ENCODE measurements around the gene ARHGAP1. TPM values are rescaled to one million over a fixed set of nuclear protein-coding genes. Genes with fewer than 3 reads are reported as not detected.

ARHGAP1 gene
- total RNA-seq, 1 experiment from 2014 or later, result 43.5 TPM

- Histone ChIP-seq H3K9me3 (ENCODE audit: control insufficient read depth, insufficient read depth, low read depth, low read length) (no peaks in the 10 kb centered on the region), H3K27ac (ENCODE audit: low read length) (no peak overlapping the region), H3K4me3 (ENCODE audit: low read depth in 2 of 2, low read length in 2 of 2) (no peak overlapping the region), H3K4me1 (ENCODE audit: control insufficient read depth, insufficient read depth, low read length) (peaks cover 8% of the 10 kb centered on the region; the same call in 1 of the 2 replicates), H3K36me3 (ENCODE audit: control insufficient read depth, insufficient read depth, low read length) (peaks cover 5% of the 10 kb centered on the region), H3K27me3 (ENCODE audit: control insufficient read depth, insufficient read depth, low read length) (no peaks in the 10 kb centered on the region)
- DNase-seq (ENCODE audit: low read depth, low spot score), result no peak
- no peak for ATAC-seq
- no TSS peak for BruUV-seq (replicated peaks)
- POLR2A ChIA-PET, result interaction anchor here (0.6 kb wide), 1 partner anchor 116 kb away, joined by 3 read pairs; no protein-coding TSS in a partner anchor
- TF ChIP-seq CTCF (IDR thresholded peaks at IDR 0.05), result no peak
- TF ChIP-seq REST (IDR thresholded peaks at IDR 0.05; ENCODE audit: insufficient read depth in 1 of 2, low read depth in 2 of 2, low read length in 1 of 2), result no peak
- no peak for TF ChIP-seq POLR2AphosphoS5 (IDR thresholded peaks at IDR 0.05; ENCODE audit: low read depth, low read length)
- TF ChIP-seq SIN3A (IDR thresholded peaks at IDR 0.05; ENCODE audit: borderline replicate concordance, insufficient read depth, low read depth, low read length), result no peak
- TF ChIP-seq TCF7L2 (IDR thresholded peaks at IDR 0.05; ENCODE audit: low read depth, low read length), result no peak
- intact Hi-C loops (cut with micrococcal nuclease; ENCODE audit: unreplicated experiment), result no loop called here
- CTCF ChIA-PET, result no interaction called here
- in situ Hi-C loops (cut with HindIII; ENCODE audit: low pct_unique_long_range_greater_than_20kb, low sequenced_read_pairs), result no loop called here
Measured at GRCh38 chr11:46706886-46707285, 6.5 kb upstream of the ARHGAP1 start.

- peaks cover 10% of the 10 kb centered on the region for H3K36me3 ChIP-seq (ENCODE audit: control insufficient read depth, insufficient read depth, low read length)
- no peak overlapping the region for H3K4me3 ChIP-seq (ENCODE audit: low read depth in 2 of 2, low read length in 2 of 2)
- in situ Hi-C loops (cut with HindIII; ENCODE audit: low pct_unique_long_range_greater_than_20kb, low sequenced_read_pairs) (no loop called here), intact Hi-C loops (cut with micrococcal nuclease; ENCODE audit: unreplicated experiment) (no loop called here)
- no peak for TF ChIP-seq SIN3A (IDR thresholded peaks at IDR 0.05; ENCODE audit: borderline replicate concordance, insufficient read depth, low read depth, low read length)
- TF ChIP-seq TCF7L2 (IDR thresholded peaks at IDR 0.05; ENCODE audit: low read depth, low read length), result no peak
- TF ChIP-seq POLR2AphosphoS5 (IDR thresholded peaks at IDR 0.05; ENCODE audit: low read depth, low read length), result no peak
- no peaks in the 10 kb centered on the region for H3K9me3 ChIP-seq (ENCODE audit: control insufficient read depth, insufficient read depth, low read depth, low read length)
- POLR2A ChIA-PET, result no interaction called here
- H3K27me3 ChIP-seq (ENCODE audit: control insufficient read depth, insufficient read depth, low read length), result no peaks in the 10 kb centered on the region
- BruUV-seq (replicated peaks), result no TSS peak
- no peak overlapping the region for H3K27ac ChIP-seq (ENCODE audit: low read length)
- no peak for DNase-seq (ENCODE audit: low read depth, low spot score)
- peaks cover 8% of the 10 kb centered on the region; the same call in 1 of the 2 replicates for H3K4me1 ChIP-seq (ENCODE audit: control insufficient read depth, insufficient read depth, low read length)
- ATAC-seq, result no peak
- CTCF ChIA-PET, result no interaction called here
Measured at GRCh38 chr11:46705070-46705688, 4.8 kb upstream of the ARHGAP1 start.

- peaks cover 10% of the 10 kb centered on the region for H3K36me3 ChIP-seq (ENCODE audit: control insufficient read depth, insufficient read depth, low read length)
- TF ChIP-seq CTCF (IDR thresholded peaks at IDR 0.05) (no peak), TCF7L2 (IDR thresholded peaks at IDR 0.05; ENCODE audit: low read depth, low read length) (no peak), SIN3A (IDR thresholded peaks at IDR 0.05; ENCODE audit: borderline replicate concordance, insufficient read depth, low read depth, low read length) (no peak), POLR2AphosphoS5 (IDR thresholded peaks at IDR 0.05; ENCODE audit: low read depth, low read length) (no peak), REST (IDR thresholded peaks at IDR 0.05; ENCODE audit: insufficient read depth in 1 of 2, low read depth in 2 of 2, low read length in 1 of 2) (no peak)
- peak; percentile 17 for ATAC-seq
Measured at GRCh38 chr11:46701078-46701654, 747 bp upstream of the ARHGAP1 start.

More at GRCh38 chr11:46701078-46701654, 747 bp upstream of the ARHGAP1 start:
- no peaks in the 10 kb centered on the region for H3K9me3 ChIP-seq (ENCODE audit: control insufficient read depth, insufficient read depth, low read depth, low read length)
- POLR2A ChIA-PET, result interaction anchor here (0.6 kb wide), 1 partner anchor 36 kb away, joined by 3 read pairs; no protein-coding TSS in a partner anchor
- H3K27ac ChIP-seq (ENCODE audit: low read length), result peak overlapping the region; percentile 99
- no peaks in the 10 kb centered on the region for H3K27me3 ChIP-seq (ENCODE audit: control insufficient read depth, insufficient read depth, low read length)
- DNase-seq (ENCODE audit: low read depth, low spot score), result no peak
- BruUV-seq (replicated peaks), result TSS peak; percentile 89
- intact Hi-C loops (cut with micrococcal nuclease; ENCODE audit: unreplicated experiment) (no loop called here), in situ Hi-C loops (cut with HindIII; ENCODE audit: low pct_unique_long_range_greater_than_20kb, low sequenced_read_pairs) (no loop called here)
- peak overlapping the region; percentile 90 to 99 for H3K4me3 ChIP-seq (ENCODE audit: low read depth in 2 of 2, low read length in 2 of 2)
- peaks cover 8% of the 10 kb centered on the region; the same call in 1 of the 2 replicates for H3K4me1 ChIP-seq (ENCODE audit: control insufficient read depth, insufficient read depth, low read length)
- CTCF ChIA-PET, result no interaction called here

All from Panc1 (cell line).